ENCODE measurements around the gene MAPKAPK3. TPM values are rescaled to one million over a fixed set of nuclear protein-coding genes. Genes with fewer than 3 reads are reported as not detected.

The MAPKAPK3 gene
- total RNA-seq, 1 donor from 2014 or later: 21.2 TPM

DNA sequence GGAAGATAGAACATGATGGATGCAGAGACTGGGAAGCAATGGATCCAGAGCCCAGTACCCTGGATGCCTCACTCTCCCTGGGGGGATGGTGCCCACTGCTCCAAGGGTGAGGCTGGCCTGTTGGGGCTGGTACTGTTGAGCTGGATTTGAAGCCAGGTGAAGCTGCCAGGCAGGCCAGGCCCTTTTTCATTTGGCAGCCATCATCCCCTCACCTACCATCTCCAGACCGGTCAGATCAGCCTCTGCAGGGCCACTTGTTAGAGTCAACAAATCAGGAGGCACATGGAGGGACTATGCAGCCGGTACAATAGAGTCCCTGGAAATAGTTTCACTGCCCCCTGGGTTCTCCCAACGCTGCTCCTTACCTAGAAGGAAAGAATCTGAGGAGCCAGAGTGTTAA, 5.9 kb downstream of the MAPKAPK3 start:
- no peaks in the 10 kb centered on the region for H3K27me3 Mint-ChIP-seq (ENCODE audit: low read depth)
- H3K36me3 Mint-ChIP-seq (ENCODE audit: low read depth): no peaks in the 10 kb centered on the region
- H3K27ac Mint-ChIP-seq (ENCODE audit: unreplicated experiment): no peak overlapping the region
- DNase-seq (ENCODE audit: low spot score): no peak
- no peaks in the 10 kb centered on the region for H3K9me3 Mint-ChIP-seq (ENCODE audit: low read depth)
- no peak overlapping the region for H3K4me3 Mint-ChIP-seq (ENCODE audit: unreplicated experiment)
- TF ChIP-seq, protein P1, sequence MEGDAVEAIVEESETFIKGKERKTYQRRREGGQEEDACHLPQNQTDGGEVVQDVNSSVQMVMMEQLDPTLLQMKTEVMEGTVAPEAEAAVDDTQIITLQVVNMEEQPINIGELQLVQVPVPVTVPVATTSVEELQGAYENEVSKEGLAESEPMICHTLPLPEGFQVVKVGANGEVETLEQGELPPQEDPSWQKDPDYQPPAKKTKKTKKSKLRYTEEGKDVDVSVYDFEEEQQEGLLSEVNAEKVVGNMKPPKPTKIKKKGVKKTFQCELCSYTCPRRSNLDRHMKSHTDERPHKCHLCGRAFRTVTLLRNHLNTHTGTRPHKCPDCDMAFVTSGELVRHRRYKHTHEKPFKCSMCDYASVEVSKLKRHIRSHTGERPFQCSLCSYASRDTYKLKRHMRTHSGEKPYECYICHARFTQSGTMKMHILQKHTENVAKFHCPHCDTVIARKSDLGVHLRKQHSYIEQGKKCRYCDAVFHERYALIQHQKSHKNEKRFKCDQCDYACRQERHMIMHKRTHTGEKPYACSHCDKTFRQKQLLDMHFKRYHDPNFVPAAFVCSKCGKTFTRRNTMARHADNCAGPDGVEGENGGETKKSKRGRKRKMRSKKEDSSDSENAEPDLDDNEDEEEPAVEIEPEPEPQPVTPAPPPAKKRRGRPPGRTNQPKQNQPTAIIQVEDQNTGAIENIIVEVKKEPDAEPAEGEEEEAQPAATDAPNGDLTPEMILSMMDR (IDR thresholded peaks at IDR 0.05): no peak
- H3K4me1 Mint-ChIP-seq (ENCODE audit: low read depth): peaks cover 28% of the 10 kb centered on the region

DNA sequence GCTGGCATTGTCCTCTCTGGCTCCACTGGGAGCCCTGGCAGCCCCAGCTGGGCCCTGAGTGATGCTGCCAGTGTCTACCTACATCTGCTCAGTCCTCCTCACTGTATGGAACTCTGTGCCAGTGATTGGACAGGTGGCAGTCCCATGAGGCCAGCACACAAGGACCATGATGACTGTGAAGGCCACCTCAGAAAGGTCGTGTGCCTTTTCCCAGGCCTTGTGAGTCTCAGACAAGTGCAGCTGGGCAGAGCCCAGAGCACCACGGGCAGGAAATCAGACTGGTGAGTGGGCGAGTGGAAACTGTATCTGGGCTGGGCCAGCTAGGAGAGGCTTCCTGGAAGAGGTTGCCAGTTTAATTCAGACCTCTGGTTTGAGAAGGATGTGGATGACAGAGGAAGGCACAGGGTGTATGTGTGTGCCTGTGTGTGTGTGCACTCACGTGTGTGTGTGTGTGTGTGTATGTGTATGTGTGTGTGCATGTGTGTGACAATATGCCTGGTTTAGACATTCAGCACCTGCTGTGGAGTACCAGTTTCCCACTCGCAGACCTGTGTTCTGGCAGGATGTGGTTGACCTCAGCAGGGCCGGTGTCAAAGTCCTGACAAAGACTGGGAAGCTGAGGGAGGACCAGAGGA, 7.0 kb downstream of the MAPKAPK3 start:
- TF ChIP-seq, protein P1 (IDR thresholded peaks at IDR 0.05): no peak
- H3K27ac Mint-ChIP-seq (ENCODE audit: unreplicated experiment): no peak overlapping the region
- H3K4me1 Mint-ChIP-seq (ENCODE audit: low read depth): peaks cover 25% of the 10 kb centered on the region
- H3K4me3 Mint-ChIP-seq (ENCODE audit: unreplicated experiment): no peak overlapping the region
- H3K9me3 Mint-ChIP-seq (ENCODE audit: low read depth): no peaks in the 10 kb centered on the region
- no peaks in the 10 kb centered on the region for H3K27me3 Mint-ChIP-seq (ENCODE audit: low read depth)
- no peaks in the 10 kb centered on the region for H3K36me3 Mint-ChIP-seq (ENCODE audit: low read depth)
- DNase-seq (ENCODE audit: low spot score): no peak

DNA sequence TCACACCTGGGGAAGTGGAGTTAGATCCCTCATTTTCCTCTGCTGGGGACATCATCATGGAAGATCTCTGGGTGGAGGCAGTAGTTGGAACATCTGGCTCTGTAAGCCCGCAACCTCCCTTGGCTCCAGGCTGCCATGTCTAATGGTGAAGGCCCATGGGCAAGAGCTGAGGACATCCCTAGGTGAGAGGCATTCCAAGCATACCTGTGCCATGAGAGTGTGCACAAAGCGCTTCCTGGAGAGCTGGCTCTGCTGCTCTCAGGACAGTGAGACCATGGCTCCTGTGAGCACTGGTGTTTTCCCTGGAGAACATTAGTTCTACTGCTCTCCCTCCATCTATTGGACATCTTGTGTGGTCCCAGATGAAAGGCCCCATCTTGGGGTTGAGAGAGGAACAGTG, 7.7 kb downstream of the MAPKAPK3 start:
- no peaks in the 10 kb centered on the region for H3K9me3 Mint-ChIP-seq (ENCODE audit: low read depth)
- H3K27ac Mint-ChIP-seq (ENCODE audit: unreplicated experiment): no peak overlapping the region
- H3K36me3 Mint-ChIP-seq (ENCODE audit: low read depth): no peaks in the 10 kb centered on the region
- H3K27me3 Mint-ChIP-seq (ENCODE audit: low read depth): no peaks in the 10 kb centered on the region
- DNase-seq (ENCODE audit: low spot score): no peak
- peaks cover 23% of the 10 kb centered on the region for H3K4me1 Mint-ChIP-seq (ENCODE audit: low read depth)
- TF ChIP-seq, protein P1 (IDR thresholded peaks at IDR 0.05): no peak
- no peak overlapping the region for H3K4me3 Mint-ChIP-seq (ENCODE audit: unreplicated experiment)

DNA sequence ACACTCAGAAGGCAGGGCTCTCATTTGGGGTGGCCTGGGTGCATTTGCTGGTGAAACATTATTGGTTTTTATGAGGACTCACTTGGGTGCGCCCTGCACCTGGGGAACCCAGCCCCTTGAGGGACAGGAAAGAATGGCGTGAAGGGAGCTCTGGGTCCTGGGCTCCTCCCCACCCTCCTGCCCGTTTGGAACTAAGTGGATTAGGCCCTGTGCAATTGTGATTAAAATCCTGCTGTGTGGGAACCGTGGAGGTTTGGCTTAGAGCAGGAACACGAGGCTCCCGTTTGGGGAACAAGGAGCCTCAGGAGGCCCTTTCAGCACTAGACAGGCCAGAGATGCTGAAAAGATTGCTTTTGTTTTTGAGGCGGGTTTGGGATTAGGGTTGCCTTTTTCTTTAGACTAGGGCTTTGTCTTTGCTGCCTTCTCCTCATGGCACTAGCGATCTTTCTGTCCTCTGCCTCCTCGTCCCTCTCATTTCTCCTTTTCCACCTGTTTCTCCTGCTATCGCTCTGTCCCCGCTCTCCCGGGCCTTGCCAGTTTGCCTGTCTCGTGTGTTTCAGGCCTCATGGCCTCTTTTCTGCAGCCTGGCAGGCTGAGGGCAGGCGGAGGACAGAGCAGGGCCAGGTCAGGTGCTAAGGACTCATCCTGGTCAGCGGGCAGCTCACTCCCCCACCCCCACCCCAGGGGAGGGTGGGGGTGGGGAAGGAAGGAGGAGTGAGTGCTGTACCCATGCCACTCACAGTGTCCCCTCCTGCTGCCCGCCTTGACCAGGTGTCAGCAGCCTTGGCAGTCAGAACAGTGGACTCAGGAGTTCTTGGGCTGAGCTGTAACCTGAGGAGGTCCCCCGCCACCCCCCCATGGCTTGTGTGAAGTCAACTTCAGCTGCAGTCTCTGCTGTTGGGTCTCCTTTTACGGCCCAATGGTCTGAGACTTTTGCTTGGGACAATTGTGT, 8.6 kb downstream of the MAPKAPK3 start:
- TF ChIP-seq, protein P1 (IDR thresholded peaks at IDR 0.05): no peak
- Mint-ChIP-seq H3K36me3 (ENCODE audit: low read depth) (no peaks in the 10 kb centered on the region), H3K4me3 (ENCODE audit: unreplicated experiment) (no peak overlapping the region), H3K9me3 (ENCODE audit: low read depth) (no peaks in the 10 kb centered on the region), H3K4me1 (ENCODE audit: low read depth) (peaks cover 23% of the 10 kb centered on the region), H3K27ac (ENCODE audit: unreplicated experiment) (no peak overlapping the region), H3K27me3 (ENCODE audit: low read depth) (no peaks in the 10 kb centered on the region)
- DNase-seq (ENCODE audit: low spot score): no peak

DNA sequence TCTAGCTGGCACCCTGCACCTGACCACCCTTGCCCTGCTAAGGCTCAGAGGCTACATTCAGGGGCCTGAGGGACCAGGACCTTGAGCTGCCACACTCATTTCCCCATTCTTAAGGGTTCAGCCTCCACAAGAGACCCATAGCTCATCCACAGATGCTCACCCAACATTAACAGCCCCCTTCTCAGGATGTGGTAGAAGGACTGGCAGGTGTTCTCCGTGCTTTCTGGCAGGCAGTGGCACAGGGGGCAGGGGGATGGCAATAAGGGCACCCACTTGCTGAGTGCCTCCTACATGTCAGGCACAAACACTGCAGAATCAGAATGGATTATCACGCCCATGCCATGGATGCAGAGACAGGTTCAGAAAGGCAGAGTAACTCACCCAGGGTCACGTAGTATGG, 9.4 kb downstream of the MAPKAPK3 start:
- no peak overlapping the region for H3K27ac Mint-ChIP-seq (ENCODE audit: unreplicated experiment)
- no peaks in the 10 kb centered on the region for H3K27me3 Mint-ChIP-seq (ENCODE audit: low read depth)
- H3K4me3 Mint-ChIP-seq (ENCODE audit: unreplicated experiment): no peak overlapping the region
- no peaks in the 10 kb centered on the region for H3K36me3 Mint-ChIP-seq (ENCODE audit: low read depth)
- H3K4me1 Mint-ChIP-seq (ENCODE audit: low read depth): peaks cover 20% of the 10 kb centered on the region
- H3K9me3 Mint-ChIP-seq (ENCODE audit: low read depth): no peaks in the 10 kb centered on the region
- no peak for DNase-seq (ENCODE audit: low spot score)
- TF ChIP-seq, protein P1 (IDR thresholded peaks at IDR 0.05): no peak
